NB4 (cell line): ENCODE data around the gene TIMP4.

Experiments
- POLR2A ChIP-seq: IDR thresholded peaks from 2 replicates; pipeline ENCODE4 v1.6.1; 2011; ENCODE audit warnings: mild to moderate bottlenecking; ENCODE audit not compliant: insufficient read length; ENCODE audit errors: extremely low read depth
- TF ChIP-seq, protein P1 (sequence below): IDR thresholded peaks from one replicate; pipeline ENCODE4 v1.5.1; 2012; ENCODE audit warnings: low read depth, low read length
- TF ChIP-seq, protein P2 (sequence below): IDR thresholded peaks from 2 replicates; pipeline ENCODE4 v1.6.1; 2011; ENCODE audit warnings: low read depth, low read length

GRCh38 chr3:12190832-12191231, 32.1 kb upstream of the TIMP4 start:
- TF ChIP-seq, protein P1, sequence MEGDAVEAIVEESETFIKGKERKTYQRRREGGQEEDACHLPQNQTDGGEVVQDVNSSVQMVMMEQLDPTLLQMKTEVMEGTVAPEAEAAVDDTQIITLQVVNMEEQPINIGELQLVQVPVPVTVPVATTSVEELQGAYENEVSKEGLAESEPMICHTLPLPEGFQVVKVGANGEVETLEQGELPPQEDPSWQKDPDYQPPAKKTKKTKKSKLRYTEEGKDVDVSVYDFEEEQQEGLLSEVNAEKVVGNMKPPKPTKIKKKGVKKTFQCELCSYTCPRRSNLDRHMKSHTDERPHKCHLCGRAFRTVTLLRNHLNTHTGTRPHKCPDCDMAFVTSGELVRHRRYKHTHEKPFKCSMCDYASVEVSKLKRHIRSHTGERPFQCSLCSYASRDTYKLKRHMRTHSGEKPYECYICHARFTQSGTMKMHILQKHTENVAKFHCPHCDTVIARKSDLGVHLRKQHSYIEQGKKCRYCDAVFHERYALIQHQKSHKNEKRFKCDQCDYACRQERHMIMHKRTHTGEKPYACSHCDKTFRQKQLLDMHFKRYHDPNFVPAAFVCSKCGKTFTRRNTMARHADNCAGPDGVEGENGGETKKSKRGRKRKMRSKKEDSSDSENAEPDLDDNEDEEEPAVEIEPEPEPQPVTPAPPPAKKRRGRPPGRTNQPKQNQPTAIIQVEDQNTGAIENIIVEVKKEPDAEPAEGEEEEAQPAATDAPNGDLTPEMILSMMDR, result no peak
- no peak for TF ChIP-seq POLR2A
- TF ChIP-seq, protein P2, sequence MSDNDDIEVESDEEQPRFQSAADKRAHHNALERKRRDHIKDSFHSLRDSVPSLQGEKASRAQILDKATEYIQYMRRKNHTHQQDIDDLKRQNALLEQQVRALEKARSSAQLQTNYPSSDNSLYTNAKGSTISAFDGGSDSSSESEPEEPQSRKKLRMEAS, result no peak
